ENCODE results near the gene RNF213.
"Not testable (repeated sequence)": the region's sequence is repeated elsewhere in the genome, so short reads cannot be mapped to it uniquely, and the experiment has no call there.

Gene RNF213

DNA sequence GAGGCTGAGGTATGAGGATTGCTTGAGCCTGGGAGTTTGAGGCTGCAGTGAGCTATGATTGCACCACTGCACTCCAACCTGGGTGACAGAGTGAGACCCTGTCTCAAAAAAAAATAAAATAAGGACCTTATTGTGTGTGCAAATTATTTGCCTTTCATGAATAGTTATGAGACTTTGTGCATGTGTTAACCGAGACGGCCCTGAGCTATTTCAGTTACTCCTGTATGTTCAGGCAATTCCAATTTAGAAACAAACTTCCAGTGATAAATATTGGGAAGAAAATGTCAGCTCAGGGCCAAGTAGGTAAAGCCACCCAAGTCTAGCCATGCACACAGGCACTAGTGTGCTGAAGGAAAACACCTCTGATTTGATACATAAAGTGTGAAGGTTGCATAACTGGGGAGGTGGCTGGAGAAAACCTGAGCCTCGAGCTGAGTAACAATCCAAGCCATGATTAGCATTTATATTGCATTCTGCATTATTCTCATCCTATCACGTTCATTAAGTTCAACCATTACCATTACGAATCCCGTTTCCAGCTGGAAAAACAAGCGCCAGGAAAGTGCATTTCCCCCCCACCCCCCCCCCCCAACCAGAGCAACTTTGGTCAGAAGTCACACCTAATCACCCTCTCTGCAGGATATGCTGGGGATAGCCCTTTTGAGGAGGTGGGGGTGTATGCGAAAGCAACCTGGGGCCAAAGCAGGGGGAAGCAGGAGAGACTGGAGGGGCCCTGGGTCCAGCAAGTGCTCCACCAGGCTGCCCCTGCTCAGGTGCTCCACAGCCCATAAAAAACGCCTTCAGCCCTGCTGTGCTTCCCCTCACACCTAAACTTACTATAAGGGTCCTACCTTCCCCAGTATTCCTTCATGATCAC, 135.7 kb downstream of the RNF213 start:
- peak in 1 of 5 experiments; percentile 29 for DNase-seq

DNA sequence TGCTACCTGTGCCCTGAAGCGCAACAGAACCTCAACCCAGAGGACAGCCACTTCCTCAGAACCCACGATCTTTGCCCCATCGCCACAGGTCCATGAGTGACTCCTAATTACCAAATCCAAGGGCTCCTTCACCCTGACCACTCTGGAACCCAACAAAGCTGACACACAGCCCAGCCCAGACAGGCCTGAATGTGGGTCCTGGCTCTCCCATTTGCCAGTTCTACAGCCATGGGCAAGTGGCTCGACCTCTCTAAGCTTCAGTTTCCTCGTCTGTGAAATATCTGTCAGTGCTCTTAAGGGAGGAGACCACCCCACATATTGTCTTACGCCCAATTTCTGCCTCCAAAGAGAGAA, 136.4 kb downstream of the RNF213 start:
- DNase-seq = no peak

DNA sequence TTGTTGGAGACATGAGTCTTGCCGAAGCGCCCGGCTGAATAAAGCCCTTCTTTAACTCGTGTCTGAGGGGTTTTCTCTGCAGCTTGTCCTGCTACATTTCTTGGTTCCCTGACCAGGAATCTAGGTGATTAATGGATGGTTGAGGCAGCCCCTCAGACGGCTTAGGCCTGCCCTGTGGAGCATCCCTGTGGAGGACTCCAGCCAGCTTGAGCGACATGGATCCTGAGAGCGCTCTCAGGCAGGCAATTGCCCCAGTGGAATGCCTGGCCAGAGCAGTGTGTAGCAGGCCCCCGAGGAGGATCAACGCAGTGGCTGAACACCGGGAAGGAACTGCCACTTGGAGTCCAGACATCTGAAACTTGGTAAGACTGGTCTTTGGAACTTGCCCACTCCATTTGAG, 137.0 kb downstream of the RNF213 start:
- DNase-seq = no peak

DNA sequence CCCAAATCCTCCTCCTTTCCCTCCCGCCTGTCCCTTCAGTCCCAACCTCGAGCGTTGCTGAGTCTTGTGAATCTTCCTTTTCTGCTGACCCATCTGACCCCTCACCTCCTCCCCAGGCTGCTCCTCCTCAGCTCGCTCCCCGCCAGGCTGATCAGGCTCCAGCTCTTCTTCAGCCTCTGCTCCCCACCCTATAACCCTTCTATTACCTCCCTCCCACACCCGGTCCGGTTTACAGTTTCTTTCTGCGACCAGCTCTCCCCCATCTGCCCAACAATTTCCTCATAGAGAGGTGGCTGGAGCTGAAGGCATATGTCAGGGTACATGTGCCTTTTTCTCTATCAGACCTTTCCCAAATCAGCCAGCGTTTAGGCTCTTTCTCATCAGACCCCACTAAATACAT, 140.4 kb downstream of the RNF213 start:
- DNase-seq = not testable (repeated sequence)

DNA sequence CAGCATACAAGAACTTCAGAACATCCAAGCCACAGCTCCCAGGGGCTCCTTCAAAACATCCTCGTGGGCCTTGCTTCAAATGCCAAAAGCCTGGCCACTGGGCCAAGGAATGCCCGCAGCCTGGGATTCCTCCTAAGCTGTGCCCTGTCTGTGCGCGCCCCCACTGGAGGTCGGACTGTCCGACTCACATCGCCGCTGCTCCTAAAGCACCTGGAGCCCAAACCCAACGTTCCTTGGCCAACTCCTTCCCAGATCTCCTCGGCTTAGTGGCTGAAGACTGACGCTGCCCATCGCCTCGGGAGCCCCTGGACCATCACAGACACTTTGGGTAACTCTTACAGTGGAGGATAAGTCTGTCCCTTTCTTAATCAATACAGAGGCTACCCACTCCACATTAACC, 141.4 kb downstream of the RNF213 start:
- not testable (repeated sequence) for DNase-seq

DNA sequence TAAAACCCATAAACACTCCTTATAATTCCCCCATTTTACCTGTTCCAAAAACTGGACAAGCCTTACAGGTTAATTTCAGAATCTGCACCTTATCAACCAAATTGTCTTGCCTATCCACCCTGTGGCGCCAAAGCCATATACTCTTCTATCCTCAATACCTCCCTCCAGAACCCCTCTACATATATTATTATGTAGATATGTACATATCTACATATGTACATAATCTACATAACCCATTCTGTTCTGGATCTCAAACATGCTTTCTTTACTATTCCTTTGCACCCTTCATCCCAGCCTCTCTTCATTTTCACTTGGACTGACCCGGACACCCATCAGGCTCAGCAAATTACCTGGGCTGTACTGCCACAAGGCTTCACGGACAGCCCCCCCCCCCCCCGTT, 142.3 kb downstream of the RNF213 start:
- no peak for DNase-seq

DNA sequence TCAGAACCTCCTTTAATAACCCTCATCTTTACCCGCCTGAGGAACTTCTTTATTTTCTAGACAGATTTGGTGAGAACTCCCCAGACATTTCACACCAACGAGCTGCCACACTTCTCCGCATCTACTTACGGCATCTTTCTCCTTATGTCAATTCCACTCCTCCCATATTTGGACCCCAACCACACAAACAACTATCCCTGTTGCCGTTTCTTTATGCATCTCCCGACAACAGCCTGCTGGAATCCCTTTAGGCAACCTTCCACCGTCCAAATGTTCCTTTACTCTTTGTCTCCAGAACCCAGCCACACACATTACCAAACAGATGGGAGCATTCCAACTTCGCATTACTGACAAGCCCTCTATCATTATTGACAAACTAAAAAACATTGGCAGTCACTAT, 145.5 kb downstream of the RNF213 start:
- no peak for DNase-seq

DNA sequence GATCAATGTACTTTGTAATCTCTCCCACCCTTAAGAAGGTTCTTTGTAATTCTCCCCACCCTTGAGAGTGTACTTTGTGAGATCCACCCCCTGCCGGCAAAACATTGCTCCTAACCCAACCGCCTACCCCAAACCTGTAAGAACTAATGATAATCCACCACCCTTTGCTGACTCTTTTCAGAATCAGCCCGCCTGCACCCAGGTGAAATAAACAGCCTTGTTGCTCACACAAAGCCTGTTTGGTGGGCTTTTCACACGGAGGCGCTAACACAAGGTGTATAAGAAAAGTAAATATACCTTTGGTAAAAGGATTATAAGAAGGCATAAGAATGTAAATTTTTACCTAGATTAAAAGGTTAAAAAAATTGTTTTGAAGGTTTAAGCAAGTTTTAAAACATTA, 147.3 kb downstream of the RNF213 start:
- DNase-seq = not testable (repeated sequence)

DNA sequence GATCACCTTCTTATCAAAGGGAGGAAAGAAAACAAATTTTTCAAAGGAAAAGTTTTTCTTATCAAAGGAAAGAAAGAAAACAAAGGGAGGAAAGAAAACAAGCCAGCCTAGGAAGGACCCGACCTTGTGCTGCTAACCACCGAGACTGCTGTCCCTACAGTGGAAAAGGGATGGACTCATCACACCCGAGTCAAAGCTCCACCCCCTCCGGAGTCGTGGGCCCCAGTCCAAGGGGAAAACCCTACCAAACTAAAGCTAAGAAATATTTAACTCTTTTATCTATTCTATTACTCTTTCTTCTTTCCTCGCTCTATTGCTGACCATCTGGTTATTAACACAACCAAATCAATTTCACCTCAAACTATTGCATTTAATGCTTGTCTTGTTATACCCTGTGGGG, 148.2 kb downstream of the RNF213 start:
- no peak for DNase-seq

DNA sequence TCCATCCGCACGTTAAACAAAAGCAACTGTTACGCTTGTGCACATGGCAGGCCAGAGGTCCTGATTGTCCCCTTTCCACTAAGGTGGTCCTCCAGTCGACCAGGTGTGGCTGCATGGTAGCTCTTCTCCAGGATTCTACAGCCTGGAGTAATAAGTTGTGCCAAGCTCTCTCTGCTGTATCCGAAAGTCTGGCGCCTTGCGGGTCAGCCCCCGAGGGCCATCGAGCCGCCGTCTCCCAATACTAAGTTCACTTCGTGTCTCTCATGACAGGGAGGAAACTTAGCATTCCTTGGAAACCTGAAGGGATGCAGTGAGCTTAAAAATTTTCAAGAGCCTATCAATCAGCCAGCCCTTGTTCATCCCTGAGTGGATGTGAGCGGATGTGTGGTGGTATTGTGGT, 149.0 kb downstream of the RNF213 start:
- DNase-seq = no peak

DNA sequence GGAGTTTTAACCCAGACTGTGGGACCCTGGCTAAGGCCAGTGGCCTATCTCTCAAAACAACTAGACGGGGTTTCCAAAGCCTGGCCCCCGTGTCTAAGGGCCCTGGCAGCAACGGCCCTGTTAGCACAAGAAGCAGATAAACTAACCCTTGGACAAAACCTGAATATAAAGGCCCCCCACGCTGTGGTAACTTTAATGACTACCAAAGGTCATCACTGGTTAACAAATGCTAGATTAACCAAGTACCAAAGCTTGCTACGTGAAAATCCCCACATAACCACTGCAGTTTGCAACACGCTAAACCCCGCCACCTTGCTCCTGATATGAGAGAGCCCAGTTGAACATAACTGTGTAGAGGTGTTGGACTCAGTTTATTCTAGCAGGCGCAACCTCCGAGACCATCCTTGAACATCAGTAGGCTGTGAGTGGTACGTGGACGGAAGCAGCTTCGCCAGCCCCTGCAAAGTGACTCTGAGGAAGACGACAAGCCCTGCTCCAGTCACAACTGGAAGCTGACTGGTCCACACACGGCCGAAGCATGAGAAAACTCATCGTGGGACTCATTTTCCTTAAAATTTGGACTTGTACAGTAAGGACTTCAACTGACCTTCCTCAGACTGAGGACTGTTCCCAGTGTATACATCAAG, 149.9 kb downstream of the RNF213 start:
- not testable (repeated sequence) for DNase-seq

DNA sequence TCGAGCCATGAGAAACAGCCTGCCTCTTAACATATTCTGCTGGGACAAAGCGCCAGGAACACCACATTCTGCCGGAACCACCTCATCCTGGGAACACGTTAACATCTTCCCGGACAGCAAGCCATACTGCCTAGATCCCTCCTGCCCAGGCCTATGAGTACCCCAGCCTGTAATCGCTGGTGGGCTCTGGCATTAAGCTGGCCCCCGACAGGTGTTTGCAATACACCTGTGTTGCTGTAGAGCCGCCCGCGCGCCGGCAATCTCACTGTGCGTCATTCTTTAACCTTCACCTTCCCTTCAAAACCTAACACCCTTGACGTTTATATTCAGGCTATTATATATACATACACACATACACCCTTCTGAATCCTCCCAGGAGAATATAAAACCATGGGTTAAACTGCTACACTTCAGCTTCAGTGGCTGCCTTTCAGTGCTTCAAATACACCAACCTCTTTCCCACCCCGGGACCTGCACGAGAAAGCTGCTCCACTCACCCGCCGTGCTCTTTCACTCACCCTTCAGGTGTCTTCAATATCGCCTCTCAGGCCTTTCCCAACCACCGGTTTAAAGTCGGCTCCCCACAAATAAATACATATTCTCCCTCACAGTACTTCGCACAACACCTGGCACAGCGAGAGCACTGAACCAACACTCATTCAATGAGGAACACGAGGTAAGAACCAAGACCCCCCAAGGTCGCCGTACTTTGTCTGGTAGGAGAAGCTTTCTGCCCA, 153.3 kb downstream of the RNF213 start:
- DNase-seq = no peak

DNA sequence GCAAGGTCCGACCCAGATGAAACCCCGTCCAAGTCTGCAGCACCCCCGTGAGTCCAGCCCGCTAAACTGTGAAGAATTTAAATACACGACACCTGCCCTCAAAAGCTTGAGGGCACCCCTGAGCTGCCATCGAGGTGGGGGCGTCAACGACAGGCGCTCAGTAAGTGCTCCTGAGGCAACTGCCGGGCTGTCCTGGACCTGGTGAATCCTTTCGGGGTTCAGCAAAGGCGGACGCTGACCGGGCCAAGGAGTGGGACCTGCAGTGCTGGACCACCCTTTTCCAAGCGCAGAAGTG, 153.8 kb downstream of the RNF213 start:
- DNase-seq = no peak

DNA sequence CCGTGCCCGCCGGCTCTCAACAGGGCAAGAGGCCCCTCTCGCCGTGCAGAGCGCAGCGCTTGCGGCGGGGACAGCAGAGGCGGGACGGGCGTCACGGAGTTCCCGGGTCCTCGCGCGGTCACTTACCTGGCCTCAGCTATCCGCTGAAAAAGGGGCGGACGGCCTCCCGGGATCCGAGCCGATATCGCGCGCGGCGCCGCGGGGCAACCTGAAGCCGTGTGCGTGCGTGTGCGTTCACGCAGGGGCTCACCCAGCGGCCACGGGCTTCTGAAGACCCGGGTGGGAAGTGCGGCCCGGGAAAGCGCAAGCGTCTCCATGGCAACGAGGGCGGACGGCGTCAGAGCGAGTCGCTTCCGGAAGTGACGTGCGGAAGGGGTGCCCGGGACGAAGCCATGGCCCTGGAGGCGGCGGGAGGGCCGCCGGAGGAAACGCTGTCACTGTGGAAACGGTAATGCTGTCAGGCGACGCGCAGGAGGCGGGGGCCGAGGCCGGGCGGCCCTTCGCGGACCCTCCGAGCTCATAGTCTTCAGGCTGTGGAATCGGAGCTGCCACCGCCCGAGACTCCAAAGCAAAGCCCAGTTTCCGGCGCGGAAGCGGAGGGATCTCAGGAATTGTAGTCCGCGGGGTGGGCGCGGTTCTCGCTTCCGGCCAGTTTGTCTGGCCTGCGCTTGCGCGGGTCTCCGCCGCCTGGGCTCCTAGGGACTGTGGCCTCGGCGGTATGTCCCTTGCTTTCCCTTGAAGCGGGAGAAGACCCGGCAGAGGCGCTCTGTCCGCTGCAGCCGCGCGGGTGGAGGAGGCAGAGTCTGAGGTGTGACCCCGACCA, 154.4 kb downstream of the RNF213 start, which contains the start of gene ENDOV:
TSS of gene ENDOV (plus strand) at position 365 of the 823 bp plus-strand sequence. CDS start at position 393, 28 bp downstream.
- peak; percentile 84 to 94 (median 91) for DNase-seq

DNA sequence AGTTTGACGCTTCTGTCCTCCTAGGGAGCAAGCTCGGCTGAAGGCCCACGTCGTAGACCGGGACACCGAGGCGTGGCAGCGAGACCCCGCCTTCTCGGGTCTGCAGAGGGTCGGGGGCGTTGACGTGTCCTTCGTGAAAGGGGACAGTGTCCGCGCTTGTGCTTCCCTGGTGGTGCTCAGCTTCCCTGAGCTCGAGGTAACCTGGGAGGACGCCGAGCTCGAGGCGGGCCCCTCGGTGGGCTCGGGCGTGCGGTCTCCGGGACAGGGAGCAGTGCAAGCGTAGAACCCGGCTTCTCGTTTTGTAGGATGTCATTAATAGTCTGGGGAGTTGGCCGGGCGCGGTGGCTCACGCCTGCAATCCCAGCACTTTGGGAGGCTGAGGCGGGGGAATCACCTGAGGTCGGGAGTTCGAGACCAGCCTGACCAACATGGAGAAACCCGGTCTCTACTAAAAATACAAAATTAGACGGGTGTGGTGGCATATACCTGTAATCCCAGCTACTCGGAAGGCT, 155.0 kb downstream of the RNF213 start:
- no peak for DNase-seq

DNA sequence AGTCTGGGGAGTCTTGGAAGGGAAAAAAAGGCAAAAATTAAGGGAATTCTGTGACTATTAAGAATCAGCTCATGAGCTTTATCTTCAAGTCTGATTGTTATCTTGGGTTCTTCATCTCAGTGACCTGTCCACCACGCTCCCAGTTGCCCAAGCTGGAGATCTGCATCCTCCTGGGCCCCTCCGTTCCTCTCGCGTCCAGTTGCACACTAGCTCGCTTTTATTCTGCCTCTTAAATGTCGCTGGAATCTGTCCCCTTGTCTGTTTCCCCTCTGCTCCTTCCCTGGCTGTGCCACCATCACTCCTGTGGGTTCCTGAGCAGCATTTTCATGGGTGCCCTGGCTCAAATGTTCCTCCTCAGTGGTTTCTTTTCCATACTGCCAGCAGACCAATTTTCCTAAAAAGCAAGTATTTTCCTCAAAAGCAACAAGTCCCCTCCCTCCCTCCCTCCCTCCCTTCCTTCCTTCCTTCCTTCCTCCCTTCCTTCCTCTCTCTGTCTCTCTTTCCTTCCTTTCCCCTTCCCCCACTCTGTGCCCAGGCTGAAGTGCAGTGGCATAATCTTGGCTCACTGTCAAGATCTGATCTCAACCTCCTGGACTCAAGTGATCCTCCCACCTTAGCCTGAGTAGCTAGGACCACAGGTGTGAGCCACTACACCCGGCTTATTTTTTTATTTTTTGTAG, 155.7 kb downstream of the RNF213 start:
- no peak for DNase-seq

DNA sequence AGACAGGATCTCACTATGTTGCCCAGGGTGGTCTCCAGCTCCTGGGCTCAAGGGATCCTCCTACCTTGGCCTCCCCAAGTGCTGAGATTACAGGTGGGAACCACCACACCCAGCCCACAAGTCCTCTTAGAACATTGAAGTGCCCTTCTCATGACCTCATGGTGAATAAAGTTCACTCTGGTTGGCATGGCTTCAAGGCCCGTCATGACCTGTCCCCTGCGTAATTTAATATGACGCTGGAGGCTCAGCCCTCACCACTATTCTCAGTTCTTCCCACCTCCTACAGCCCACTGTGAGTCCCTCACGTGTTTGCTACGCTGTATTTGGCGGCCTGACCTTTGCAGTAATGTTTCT, 156.3 kb downstream of the RNF213 start:
- DNase-seq = no peak

DNA sequence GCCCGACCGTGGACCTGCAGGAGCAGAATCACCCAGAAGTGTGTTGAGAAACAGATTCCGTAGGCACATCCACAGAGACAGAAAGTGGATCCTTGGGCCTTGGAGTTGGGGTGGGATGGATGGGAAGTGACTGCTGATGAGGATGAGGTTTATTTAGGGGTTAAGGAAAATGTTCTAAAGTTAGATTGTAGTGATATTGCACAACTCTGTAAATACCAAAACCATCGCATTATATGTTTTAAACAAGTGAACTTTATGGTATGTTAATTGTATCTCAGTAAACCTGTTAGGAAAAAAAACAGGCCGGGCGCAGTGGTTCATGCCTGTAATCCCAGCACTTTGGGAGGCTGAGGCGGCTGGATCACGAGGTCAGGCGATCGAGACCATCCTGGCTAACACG, 157.9 kb downstream of the RNF213 start:
- DNase-seq = no peak

DNA sequence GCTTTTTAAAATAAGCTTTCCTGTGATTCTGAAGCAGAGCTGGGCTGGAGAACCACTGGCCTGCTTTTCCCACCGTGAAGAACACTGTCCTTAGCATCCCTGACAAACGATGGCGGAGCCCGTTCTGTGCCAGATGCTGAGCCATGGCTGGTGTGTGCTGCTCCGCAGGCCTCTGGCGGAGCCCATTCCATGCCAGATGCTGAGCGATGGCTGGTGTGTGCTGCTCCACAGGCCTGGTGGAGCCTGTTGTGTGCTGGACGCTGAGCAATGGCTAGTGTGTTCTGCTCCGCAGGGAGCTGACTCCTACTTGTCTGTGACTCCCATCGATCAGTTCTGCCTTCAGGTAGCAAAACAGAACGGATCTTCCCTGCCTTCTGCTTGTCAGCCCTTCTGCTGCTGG, 158.6 kb downstream of the RNF213 start:
- DNase-seq = no peak

DNA sequence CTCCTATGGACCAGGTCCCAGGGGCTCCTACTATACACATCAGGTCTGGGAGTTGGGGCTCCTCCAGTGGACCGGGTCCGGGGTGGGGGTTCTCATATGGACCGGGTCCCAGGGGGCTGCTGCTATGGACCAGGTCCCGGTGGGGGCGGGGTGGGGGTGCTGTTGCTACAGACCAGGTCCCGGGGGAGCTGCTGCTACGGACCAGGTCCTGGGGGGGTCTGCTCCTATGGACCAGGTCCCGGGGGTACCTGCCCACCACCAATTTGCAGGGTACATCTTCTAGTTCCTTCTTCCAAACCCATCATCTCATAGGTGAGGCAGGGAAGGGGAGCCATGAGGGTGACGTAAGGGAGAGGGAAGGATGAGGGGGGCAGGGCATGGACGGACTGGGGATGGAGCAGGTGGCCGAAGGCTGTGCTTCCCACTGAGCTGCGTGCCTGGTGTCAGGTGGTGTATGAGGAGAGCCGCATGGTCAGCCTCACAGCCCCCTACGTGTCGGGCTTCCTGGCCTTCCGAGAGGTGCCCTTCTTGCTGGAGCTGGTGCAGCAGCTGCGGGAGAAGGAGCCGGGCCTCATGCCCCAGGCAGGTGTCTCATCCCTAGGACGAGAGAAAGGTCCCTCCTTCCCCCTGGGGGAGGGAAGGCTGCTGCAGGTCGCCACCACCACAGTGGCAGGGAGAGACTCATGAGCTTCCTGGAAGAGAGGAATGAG, 160.9 kb downstream of the RNF213 start:
- DNase-seq = no peak

DNA sequence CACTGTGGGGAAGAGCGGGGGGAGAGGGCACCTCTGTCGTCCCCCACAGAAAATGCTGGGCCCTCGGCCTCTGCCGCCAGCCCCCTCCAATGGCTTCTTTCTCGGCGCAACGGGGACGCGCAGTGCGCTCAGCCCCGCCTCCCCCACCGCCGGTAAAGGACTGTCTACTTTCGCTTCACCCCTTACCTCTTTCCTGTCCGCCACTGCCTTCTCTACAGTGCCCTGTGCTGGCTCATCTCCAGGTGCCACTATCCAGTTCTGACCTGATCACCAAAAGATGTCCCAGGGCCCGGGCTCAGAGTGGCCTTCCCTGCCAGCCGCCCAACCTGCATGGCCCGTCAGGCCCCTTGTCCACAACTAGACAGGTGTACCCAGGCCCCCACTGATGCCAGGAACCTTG, 161.6 kb downstream of the RNF213 start:
- DNase-seq = no peak

Data from T-helper 2 cell (primary cell).